ENCODE results near the gene AVPI1.
"Not testable (repeated sequence)": the region's sequence is repeated elsewhere in the genome, so short reads cannot be mapped to it uniquely, and the experiment has no call there.

AVPI1 gene

DNA sequence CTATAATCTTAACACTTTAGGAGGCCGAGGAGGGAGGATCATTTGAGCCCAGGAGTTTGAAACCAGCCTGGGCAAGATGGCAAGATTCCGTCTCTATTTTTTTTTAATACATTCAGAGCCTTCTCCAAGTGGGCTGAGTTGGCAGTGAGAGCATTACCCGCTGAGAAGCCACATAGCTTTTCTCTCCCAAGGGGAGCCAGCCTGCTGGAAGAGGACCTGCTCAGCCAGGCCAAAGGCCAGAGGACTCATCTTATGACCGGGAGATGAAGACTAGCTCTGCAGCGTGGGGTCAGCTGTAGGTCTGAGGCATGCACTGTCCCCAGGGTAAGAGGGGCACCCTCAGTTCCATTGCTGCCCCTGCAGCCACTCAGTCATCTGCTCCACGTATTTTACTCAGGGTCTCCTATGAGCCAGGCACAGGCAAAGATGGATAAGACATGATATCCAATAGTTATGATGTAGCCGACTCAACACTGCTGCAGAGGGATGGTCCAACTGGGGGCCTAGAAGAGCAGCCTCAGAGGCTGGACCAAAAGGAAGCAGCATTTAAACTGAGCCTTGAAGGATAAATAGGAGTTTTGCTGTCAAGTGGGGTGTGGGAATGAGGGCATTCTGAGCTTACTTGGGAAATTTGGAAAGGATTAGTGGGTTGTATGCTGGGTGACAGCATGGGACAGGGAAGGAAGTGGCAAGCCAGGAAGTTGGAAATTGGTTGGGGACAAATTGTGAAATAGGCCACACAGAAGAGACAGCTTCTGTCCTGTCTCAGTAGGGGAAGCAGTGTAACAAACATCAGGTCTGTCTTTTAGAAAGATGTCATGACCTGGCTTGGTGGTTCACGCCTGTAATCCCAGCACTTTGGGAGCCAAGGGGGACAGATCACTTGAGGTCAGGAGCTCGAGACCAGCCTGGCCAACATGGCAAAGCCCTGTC lies 24.9 kb upstream of the AVPI1 start:
- DNase-seq: no peak

DNA sequence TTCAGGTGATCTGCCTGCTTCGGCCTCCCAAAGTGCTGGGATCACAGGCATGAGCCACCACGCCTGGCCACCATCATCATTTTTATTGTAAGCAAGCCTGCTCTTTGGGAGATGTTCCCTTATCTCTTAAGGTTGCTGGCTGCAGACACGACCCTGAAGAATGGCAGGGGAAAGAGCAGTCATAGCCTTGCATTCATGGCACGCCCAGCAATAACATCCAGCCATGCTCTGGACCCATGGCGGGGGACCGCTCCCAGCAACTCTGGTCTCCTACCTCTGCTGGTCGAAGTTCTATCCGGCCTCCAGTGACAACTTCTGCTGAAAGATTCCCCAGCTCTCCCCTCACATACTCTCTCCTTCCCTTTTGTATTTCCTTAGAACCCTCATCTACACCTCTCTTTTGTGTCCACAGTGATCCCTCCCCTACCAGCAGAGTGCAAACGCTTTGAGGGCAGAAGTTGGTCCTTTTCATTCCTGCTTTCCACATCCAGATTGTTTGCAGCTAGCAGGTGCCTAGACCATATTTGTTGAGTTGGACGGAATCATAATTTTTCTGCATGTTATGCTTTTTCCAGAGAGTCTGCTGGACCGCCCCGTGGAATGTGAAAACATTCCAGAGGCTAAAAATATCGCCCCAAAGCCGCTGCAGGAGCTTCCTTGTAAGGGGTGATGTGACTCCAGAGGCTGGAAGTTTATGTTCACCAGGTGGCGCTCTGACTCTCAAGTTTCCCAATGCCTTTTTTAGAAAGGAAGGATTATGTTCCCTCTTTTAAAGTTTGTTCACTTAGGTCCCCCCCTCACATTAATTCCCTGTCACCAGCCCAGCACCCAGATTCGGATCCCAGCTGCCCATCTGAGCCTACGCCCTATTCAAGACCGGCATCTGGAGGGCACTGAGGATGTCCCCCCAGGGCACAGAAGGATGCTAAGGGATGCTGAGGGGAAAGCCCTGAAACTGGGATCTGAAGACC lies 22.2 kb upstream of the AVPI1 start:
- peak; percentile 16 for DNase-seq

DNA sequence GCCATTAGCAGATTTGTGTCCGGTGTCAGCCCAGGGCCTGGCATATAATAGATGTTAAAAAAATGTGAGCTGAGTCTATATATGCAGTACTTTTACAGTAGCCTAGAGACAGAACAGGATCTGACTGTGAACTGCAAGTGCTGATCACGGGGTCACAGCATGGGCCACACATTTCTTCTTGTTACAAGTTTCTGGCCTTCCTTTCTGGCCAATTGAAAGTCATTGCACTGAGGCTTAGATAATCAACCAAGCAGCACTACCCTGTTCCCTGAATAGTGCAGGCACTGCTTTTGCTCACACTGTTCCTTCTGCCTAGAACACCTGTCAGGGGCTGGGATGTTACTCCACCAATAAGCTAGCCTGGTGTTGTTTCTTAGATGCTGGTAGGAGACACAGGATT lies 21.1 kb upstream of the AVPI1 start:
- DNase-seq: no peak

DNA sequence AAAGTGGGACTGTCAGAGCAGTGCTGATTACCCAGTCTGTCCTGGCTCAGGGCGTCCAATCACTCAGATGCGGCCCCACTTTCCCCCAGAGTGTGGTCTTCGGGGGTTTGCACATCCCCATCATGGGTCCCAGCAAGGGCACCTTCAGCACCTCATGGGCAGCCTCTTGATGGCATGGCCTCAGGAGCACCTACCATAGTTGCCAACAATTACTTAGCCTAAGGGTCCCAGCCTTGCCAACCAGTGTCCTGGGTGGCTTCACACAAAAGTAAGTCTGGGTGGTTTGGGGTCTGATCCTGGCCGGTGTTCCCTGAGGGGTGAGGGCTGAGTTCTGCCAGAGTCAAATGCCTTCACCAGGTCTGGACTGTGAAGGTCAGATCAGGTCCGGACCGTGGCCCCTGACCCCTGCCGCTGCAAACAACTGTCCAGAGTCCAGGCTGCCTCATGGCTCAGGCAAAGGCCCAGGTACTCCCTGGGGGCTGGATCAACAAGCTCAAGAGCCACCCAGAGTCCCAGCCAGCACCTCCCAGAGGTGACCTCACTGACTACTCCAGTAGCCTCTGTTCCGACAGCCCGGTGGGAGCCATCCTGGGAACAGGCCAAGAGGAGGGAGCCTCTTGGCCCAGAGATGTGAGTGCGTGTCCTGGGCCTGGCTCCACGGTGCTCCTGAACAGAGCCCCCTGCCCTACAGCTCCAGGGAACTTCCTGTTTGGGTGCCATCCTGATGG lies 20.3 kb upstream of the AVPI1 start:
- DNase-seq: no peak

DNA sequence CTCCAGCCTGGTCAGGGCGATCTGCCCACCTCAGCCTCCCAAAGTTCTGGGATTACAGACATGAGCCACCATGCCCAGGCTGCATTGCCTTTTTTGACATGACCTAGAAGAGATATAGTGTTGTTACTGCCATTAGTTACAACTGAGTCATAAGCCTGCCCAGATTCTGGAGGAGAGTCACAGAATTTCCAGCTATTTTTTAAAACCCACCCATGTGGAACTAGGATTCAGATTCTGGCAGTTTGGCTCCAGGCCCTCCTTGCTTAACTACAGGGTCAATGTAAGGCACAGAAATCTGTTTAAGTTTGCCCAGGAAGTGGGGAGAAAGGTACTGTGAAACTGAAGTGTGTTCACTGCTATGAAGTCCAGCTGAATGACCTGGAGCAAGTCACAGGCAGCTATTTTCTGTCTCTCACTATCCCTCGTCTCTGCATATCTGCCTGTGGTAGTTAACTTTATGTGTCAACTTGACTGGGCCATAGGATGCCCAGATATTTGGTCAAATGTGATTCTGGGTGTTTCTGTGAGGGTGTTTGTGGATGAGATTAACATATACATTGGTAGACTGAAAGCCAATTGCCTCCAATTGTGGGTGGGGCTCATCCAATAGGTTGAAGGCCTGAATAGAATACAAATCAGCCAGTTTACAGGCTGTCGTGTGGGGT lies 18.1 kb upstream of the AVPI1 start:
- DNase-seq: no peak

DNA sequence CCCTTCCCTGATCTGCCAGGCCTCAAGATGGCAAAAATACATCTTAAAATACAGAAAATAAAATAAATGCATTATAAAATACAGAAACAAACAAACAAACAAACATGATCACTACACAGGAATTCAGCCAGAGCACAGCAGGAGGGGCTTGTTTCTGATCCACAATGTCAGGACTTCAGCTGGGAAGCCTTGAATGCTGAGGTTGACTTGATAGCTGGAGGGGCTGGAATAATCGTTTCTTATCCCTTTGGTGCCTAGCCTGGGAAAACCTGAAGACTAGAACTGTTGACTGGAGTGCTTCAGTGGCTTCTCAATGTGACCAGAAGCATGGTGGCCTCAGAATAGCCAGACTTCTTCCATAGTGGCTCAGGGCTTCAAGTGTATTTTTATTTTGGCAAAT lies 17.3 kb upstream of the AVPI1 start:
- DNase-seq: no peak

DNA sequence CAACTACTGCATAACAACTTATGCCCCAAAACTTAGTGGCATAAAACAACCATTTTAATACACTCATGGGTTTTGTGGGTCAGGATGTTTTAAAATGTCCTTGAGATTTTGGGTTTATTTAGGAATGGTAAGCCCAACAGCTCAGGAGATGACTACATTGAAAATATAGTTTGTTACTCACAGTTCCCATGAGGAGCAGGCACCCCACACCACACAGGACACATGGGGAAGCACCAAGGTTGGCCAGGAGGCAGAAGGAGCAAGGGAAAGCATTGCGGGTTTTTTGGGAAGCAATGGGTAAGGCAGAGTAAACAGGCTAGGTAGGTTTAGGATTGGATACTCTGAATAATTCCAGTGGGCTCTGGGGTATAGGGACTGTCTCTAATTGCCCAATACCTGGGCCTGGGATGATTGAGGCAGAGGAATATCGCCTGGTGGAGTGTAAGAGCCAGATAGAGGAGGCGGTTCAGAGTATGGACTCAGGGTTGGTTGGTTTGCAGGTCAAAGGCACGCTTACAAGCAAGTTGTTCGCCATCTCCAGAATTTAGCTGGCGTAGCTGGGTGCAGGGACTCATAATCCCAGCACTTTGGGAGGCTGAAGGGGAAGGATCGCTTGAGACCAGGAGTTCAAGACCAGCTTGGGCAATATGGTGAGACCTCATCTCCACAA lies 16.5 kb upstream of the AVPI1 start:
- DNase-seq: no peak

DNA sequence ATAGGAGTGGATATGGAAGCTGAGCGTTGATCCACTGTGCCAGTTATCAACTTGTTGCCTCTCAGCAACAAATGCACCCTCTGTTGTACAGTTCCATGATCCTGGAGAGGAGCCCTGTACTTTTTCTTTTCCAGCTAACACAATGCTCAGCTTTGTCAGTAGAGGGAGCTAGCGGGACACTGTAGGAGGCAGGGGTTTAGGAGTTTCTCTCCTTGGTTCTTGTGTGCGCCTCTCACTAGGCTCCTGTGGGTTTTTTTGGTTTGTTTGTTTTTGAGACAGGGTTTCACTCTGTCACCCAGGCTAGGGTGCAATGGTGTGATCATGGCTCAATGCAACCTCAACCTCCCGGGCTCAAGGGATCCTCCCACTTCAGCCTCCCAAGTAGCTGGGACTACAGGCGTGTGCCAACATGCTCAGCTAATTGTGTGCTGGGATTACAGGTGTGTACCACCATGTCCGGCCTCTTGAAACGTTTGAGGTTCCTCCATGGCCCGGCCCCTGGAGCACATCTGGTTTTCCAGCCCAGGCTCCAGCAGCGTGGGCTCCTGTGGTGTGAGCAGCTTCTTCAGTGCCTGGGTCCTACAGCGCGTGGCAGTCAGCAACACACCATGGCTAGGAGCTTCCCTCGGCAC lies 14.5 kb upstream of the AVPI1 start:
- DNase-seq: peak; percentile 58

DNA sequence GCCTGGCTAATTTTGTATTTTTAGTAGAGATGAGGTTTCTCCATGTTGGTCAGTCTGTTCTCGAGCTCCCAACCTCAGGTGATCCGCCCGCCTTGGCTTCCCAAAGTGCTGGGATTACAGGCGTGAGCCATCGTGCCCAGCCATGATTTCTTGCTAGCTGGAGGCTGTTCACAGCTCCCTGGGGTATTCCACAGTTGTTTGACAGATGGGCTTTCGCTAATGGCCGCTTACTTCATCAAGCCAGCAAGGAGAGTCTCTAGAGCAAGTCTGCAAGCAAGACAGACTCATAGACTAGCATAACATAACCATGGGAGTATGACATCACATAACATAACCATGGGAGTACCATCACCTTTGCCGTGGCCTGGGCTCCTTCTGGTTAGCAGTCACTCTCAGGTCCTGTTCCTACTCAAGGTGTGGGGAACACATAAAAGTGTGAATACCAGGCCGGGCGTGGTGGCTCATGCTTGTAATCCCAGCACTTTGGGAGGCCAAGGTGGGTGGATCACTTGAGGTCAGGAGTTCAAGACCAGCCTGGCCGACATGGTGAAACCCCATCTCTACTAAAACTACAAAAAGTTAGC lies 11.1 kb upstream of the AVPI1 start:
- not testable (repeated sequence) for DNase-seq

DNA sequence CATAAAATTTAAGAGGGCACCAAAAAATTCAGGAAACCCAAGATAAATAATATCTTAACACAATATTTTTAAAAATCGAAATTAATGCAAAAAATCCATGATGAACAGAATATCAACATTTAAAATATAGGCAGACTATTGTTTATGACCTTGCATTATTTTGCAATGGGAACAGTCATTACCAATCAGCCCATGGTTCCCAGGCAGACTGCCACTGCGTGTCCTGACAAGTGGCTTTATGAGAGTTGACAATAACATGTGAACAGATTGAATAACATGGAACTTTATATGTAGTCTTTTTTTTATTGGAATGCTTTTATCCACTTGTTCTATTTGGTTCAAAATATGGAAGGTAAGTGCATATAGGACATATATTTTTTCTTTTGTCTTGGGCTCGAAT lies 3.1 kb upstream of the AVPI1 start:
- no peak for DNase-seq

DNA sequence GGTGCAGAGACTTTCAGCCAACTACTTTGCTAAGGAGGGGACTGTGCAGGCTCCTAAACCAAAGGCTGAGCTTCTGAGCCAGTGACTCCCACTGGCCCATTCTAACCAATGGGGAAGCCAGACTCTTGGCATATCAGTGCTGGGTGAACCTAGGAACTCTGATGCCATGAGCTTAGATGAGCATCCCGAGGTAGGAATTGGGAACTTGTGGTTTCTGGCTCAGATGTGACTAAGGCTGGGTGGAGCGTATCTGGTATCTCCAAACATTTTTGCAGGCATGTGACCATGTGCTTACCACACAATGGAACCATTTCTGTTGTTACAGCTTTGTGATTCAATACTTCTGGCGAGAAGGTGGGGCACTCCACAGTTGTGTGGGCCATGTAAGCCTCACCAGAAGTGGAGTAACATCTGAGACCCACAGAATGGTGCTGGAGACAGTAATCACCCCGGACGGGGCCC lies 2.5 kb upstream of the AVPI1 start:
- DNase-seq: no peak

DNA sequence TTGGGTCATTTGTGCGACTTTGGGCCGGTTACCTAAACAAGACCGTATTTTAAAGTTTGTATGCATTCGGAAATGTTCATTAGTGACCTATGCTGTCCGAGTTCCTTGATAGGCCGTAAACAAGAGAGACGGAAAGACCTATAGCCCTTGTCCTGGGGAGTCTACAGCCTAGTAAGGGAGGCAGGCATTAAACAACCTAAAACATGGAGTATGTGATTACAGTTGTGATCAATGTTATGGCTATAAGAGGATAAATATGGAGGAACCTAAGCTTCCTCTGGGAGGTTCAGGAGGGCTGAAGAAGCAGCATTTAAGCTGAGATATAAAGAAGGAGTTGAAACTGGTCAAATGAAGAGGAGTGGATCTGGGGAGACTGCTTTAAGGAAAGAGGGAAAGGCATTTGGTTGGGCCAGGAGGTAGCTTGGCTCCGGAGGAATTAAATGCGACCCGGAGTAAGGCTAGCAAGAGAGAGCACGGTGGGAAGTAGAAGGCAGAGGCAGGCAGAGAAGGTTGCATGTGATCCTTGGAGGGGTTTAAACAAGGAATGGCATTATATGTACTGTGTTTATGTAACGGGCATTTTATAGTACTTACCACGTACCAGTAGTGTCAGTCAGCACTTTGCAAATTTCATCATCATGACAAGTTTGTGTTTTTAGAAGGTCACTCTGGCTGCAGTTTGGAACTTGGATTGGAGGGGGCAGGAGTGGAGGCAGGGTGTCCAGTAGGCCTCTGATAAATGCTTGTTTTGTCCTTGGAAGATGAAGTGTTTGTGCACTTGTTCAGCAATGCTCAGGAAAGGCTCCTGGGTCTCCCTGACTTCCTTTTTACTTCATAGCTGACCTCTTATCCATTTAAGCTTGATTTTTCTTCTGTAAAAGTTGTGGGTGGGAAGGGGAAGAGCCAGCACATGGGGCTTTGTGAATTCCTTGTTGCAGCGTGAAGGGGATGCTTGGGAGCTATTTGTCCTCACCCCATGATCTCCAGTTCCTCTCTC lies 1.0 kb upstream of the AVPI1 start:
- no peak for DNase-seq

DNA sequence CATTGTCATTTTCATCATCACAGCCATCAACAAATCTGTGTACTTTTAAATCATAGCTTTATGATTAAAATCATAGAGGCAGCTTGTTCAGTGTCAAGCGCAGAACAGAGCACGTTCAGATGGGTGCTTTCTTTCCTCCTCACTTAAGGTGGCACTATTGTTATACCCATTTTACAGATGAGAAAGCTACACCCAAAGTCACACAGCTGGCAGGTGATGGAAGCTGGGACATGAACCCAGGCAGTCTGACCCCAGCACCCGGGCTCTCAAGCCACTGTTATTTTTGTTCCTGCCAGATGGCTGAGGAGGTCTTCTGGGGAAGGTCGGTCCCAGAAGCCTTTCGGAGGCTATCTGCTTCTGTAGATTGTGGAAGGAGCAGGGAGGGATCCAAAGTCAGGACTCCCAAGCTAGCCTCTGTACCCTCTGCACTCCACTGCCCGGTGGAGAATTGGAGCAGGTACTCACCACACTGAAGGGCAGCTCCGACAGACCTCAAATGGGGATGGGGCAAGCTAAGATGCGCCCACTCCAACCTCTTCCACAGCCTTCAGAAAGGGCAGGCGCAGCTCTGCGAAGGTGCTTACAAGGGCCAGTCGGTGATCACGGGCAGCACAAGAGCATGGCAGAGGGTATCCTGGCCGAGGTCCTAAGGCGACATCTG lies 610 bp downstream of the AVPI1 start:
- DNase-seq: no peak

DNA sequence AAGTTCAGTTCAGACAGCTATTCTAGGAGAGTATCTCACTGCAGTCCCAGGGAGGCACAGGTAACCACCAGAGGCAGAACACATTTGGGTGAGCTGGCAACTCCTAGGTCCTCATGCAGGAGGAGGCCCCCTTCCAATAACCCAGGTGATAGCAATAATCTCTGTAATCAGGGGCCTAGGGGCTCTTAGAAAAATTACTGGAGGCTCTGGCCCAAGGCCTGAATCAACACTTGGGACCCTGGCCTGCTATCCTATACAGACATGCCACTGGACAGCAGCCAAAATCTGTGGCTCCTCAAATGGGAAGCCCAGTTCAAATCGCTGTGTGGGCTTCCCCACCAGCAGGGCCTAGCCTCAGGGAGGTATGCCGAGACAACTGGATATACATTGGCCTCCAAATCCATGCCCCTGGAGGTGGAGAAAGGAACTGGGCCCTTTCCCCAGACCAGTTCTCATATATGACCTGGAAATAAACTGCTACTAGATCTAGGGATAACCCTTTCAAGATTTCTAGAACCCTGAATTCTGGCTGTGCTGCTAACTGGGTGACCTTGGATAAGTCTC lies 1.6 kb downstream of the AVPI1 start:
- DNase-seq: no peak

DNA sequence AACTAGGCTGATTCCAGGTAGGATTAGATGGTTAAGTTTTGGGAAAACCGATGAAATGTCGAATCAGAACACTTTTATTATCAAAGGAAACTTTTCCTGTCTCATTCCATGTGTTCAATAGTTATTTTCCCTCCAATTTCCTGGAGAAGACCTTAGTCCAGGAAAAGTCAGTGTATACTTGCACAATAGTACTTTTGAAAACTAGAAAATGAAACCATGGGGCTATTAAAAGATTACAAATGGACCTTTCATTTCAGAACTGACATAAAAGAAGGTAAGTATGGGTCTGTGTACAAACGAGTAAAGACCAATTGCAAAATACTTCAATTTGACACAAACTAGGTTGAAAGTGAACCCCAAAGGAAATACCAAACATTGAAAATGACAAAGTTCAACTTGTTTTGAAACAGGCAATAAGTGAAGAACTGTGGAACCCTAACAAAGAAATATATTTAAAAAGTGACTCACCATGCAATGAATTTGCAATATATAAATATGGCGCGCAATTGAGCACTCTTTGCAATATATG lies 2.1 kb downstream of the AVPI1 start:
- no peak for DNase-seq

DNA sequence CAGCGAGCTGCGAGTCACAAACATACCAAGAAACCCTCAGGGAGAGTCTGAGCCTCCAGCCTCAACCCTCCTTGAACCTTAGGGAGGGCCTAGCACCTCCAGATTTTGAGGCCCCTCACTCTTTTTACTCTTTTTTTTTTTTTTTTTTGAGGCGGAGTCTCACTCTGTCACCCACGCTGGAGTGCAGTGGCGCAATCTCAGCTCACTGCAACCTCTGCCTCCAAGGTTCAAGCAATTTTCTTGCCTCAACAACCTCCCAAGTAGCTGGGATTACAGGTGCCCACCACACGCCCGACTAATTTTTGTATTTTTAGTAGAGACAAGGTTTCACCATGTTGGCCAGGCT lies 2.7 kb downstream of the AVPI1 start:
- DNase-seq: not testable (repeated sequence)

DNA sequence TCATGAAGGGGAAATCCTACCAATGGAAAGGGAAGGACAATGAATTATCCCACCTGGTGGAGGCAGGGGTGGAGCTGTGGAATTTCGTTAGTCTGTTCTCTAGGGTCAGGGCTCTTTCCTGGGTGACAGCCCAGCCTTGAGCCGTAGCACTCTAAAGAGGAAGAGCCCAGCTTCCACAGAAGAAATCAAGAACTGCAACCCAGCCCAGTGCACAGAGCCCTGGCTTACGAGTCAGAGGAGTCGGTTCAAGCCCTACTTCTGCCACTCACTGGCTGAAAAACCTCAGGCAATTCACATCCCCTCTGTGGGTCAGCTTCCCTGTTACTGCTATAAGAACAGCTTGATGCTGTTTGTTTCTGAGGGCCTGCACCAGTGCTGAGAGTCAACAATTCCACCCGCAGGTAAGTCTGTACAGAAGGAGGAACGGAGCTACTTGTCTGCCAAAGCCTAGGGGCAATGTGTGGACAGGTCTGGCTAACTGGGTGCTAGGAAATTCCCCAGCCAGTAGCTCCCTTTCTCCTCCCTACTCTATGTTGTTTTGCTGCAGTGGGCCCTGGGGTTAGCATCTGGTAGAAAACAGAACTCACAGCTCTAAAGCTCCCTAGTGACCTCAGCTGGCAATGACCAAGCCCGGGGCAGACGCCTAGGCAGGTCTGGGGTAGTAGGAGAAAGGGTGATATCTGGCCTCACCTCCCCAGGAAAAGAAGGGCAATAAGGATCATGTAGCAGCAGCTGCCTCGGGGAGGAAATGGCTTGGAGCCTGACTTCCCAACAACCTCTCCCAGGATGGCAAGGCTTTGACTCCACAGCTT lies 3.3 kb downstream of the AVPI1 start:
- no peak for DNase-seq

DNA sequence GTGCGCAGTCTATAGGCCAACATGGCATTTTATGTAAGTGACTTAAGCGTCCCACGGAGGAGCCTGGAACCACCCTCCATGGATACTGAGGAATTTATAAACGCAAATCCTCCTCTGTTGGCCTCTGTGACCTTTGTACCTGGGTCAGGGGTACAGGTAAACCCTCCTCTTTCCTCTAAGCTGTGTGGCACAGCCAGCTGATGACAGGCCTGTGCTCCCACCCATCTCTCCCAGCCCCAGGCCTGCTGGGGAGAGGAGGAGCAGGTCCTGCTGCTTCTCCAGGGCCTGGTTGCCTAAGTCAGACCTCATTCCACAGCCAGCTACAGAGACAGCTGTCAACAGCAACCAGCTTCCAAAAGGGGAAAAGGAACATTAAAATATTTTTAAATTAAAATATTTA lies 5.0 kb downstream of the AVPI1 start:
- DNase-seq: no peak

Data from NCI-H345 (cell line).